Measurements from ENCODE around the gene RAMP1.

Gene RAMP1

GRCh38 chr2:237868631-237869342 lies 9.4 kb downstream of the RAMP1 start:
- TF ChIP-seq CTCF (conservative IDR thresholded peaks at IDR 0.05), result no peak
- no peak overlapping the region for H3K27ac ChIP-seq

- no peak for TF ChIP-seq CTCF (conservative IDR thresholded peaks at IDR 0.05)
- no peak overlapping the region for H3K27ac ChIP-seq
These were observed 10.1 kb downstream of the RAMP1 start for GRCh38 chr2:237869343-237870102.

GRCh38 chr2:237870126-237870525 lies 10.7 kb downstream of the RAMP1 start:
- TF ChIP-seq CTCF (conservative IDR thresholded peaks at IDR 0.05), result no peak
- no peak overlapping the region for H3K27ac ChIP-seq

- no peak for TF ChIP-seq CTCF (conservative IDR thresholded peaks at IDR 0.05)
- peak overlapping the region; percentile 19; the same call in 1 of the 2 replicates for H3K27ac ChIP-seq
These were observed 11.6 kb downstream of the RAMP1 start for GRCh38 chr2:237870754-237871651.

- TF ChIP-seq CTCF (conservative IDR thresholded peaks at IDR 0.05), result no peak
- H3K27ac ChIP-seq, result no peak overlapping the region
These were observed 12.9 kb downstream of the RAMP1 start for GRCh38 chr2:237872178-237872887.

GRCh38 chr2:237873421-237873831 lies 14.0 kb downstream of the RAMP1 start:
- no peak for TF ChIP-seq CTCF (conservative IDR thresholded peaks at IDR 0.05)
- H3K27ac ChIP-seq, result no peak overlapping the region
